Right kidney (tissue), 1 donor: ENCODE results near the gene DIP2B.
"Not testable (repeated sequence)": the region's sequence is repeated elsewhere in the genome, so short reads cannot be mapped to it uniquely, and the experiment has no call there.

Source experiments
- DNase-seq: peaks from one replicate; pipeline ENCODE4 v3.0.0-alpha.2; 2016

DIP2B gene

DNA sequence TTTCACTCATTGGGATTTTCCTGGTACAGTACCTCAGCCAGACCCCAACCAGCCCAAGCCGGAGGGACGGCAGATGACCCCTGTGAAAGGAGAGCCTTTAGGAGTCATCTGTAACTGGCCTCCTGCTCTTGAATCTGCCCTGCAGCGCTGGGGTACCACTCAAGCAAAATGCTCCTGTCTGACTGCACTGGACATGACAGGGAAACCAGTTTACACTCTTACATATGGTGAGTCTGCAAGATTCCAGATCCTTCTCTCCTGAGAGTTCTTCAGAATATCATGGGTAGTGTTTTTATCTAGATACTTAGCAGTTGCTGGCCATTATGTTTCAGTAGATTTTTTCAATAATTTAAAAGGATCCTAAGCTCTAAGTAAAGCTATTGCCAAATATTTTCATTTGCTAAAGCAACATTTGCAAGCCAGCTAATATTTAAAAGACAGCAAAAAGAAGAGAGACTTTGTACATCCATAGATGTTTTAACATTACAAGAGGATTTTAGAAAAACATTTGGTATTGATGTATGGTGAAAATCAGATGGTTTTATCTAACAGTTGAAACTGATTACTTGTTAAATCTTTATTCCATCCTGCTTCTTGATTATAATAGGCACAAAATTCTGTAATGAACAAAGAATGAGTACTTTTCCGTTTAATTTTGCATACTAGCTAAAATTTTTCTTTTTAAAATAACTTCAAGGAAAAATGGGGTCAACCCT, 174.0 kb downstream of the DIP2B start:
- DNase-seq, result no peak

DNA sequence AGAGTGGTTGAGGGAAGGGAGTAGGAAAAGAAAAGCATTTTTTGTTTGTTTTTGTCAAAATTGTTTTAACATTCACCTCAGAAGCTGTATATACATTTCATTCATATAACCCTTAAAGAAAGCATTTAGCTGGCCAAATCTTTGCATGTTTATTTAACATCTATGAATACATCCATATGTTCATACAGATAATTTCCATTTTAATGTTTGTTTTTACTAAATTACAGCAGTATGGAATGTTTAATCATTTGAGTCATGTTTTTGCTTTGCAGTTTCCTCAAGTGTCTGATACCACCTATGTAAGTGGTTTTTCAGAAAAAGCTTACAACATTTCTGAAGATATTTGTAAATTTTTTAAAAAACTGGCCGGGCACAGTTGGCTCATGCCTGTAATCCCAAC, 174.8 kb downstream of the DIP2B start:
- no peak for DNase-seq

DNA sequence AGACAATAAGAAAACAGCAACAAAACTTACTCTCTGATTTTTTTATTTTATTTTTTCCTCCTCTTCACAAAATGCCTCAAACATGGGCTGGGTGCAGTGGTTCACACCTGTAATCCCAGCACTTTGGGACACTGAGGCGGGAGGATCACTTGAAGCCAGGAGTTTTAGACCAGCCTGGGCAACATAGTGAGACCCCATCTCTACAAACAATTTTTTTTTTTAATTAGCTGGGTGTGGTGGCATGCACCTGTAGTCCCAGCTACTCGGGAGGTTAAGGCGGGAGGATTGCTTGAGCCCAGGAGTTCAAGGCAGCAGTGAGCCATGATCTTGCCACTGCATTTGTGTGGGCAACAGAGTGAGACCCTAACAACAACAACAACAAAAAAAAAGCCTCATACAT, 176.3 kb downstream of the DIP2B start:
- not testable (repeated sequence) for DNase-seq

DNA sequence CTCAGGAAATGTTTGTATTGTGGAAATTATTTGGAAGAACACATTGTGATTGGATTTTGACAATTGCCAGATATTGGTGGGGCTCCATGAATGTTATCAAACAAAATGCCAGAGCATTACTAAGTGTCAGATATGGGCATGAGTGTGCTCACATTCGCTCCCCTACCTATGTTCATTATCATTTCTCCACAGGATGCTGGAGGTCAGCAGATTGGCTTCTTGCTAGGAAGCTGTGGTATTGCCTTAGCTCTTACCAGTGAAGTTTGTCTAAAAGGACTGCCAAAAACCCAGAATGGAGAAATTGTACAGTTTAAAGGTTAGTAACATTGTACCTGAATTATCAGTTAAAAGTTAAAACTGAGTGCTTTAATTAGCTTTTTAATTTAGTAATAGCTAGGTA, 180.9 kb downstream of the DIP2B start:
- DNase-seq, result no peak

DNA sequence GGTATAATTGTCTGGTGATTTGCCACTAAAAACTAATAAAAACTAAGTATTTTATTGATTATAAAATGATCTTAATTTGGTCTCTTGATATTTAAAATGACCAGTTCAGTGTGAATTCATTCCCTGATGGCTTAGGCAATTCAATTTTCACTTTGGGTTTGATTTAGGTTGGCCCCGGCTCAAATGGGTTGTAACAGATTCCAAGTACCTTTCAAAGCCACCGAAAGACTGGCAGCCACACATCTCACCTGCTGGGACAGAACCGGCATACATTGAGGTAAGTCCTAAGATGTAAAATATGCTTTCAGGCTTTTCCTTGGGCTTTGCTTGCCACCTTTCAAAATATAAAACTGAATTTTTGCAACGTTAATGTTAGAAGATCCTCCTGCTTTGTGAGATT, 181.6 kb downstream of the DIP2B start:
- DNase-seq, result no peak

DNA sequence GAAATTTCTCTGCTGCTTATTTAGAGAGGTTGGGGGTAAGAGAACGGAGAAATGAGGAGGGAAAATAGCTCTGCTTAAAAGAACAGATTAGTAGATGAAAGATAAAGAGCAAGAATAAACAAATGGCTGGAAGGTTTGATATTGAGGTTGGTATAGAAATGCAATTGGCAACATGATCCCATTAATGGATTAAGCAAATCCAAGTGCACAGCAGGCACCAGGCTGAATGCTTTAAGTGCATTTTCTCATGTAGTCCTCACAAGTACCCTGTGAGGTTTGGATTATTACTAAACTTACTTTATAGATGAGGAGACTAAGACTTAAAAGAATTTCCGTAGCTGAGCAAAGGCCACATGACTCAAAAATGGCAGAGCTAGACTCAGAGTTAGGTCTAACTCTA, 182.2 kb downstream of the DIP2B start:
- no peak for DNase-seq

DNA sequence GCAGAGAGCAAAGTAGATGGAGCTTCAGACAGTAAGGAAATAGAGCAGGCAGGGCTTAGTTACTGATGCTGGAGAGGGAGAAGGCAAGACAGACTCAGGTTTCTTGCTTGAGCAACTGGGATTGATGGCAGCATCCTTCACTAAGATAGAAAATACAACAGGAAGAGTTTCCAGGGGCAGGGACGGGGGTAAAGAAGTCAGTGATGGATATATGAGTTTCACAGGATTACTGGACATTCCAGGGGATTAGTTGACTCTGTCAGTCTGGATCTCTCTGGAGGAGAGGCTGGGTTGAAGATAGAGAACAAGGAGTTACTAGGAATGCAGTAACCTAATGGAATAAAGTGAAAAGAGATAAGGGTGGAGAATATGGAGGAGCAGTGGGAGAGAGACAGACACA, 184.7 kb downstream of the DIP2B start:
- DNase-seq, result no peak

DNA sequence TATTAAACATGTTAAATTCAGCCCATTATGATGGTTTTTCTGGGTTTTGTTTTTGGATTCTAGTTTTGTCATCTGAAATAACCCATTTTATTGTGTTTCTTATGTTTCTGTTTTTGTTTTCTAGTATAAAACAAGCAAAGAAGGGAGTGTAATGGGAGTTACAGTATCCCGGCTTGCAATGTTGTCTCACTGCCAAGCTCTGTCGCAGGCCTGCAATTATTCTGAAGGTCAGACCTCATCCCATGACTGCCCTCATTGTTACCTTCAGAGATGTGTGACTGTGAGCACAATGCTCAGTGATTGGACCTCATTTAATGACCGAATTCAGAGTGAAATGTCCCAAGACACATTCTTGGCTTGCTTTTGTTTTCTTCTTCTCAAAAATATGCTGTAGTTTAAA, 186.1 kb downstream of the DIP2B start:
- no peak for DNase-seq

DNA sequence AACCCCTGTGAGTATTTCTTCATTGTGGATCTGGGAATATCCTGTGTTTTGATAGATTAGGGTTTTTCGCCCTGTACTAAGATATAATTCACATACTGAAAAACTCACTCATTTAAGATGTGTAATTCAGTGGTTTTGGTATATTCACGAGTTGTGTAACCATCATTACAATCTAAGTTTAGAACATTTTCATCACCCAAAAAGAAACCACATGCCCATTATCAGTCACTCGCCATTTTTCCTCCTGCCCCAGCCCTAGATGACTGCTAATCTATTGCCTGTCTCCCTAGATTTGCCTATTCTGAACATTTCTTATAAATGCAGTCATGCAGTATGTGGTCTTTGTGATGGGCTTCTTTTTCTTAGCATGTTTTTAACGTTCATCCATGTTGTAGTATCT, 191.2 kb downstream of the DIP2B start:
- DNase-seq, result no peak

DNA sequence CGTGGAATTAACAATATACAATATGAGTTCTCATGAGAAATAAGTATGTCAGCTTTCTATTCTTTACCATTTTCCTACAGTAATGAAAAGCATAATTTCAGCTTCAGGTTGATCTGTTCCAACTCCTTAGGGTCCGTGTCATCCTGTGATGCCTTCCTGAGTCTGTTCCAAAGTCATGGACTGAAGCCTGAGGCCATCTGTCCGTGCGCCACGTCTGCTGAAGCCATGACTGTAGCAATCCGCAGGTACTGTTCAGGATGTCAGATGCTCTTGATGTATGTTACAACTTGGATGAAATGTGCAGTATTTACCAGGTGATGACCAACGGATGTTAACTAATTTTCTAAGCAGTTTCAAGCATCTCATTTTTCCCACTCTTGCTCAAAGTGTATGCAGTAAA, 192.1 kb downstream of the DIP2B start:
- no peak for DNase-seq

DNA sequence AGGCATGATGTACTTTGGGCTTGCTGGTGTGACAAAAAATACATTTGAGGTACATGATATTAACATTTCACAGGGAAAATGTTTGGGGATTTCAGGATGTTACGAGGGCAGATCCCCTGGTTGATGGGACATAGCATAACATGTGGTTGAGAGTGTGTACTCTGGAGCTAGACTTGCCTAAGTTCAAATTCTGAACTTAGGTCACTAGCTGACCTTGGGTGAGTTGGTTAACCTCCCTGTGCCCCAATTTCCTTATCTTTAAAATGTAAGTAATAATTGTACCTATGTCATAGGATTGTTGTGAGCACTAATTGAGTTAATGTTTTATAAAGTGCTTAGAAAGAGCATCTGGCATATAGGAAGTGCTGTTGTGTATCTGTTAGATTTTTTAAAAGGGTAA, 194.4 kb downstream of the DIP2B start:
- DNase-seq, result no peak

DNA sequence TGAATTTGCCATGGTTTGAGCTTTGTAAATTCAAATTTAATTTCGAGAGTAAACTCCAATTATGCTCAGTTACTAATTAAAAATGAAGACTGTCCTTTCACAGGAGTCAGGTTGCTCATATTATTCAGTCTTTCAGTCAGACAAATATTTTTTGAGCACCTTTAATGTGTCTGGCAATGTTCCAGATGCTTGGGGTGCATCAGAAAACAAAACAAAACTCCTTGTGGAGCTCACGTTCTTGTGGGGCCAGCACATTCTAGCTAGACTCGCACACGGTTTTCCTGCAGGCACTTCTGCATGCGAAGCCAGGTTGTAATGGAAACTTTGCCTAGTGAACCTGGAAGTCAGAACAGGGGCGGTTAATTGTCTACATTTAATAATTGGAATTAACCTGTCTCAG, 195.2 kb downstream of the DIP2B start:
- no peak for DNase-seq

DNA sequence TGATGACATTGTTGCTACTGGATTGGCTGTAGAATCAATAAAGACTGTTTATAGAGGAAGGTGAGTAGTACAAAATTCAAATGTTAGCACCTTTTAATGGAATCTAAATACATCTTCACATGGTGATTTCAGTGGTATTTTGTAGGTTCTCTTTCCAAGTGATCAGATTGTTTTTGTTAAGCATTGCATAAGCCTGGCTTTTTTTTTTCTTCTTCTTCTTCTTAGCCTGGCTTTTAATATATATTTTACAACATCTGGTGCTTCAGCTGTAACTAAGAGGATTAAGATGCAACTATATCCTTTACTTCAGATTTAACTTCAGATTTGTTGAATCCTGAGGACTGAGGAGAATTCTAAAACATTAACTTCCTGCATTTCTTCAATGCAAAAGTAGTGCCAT, 201.8 kb downstream of the DIP2B start:
- no peak for DNase-seq

DNA sequence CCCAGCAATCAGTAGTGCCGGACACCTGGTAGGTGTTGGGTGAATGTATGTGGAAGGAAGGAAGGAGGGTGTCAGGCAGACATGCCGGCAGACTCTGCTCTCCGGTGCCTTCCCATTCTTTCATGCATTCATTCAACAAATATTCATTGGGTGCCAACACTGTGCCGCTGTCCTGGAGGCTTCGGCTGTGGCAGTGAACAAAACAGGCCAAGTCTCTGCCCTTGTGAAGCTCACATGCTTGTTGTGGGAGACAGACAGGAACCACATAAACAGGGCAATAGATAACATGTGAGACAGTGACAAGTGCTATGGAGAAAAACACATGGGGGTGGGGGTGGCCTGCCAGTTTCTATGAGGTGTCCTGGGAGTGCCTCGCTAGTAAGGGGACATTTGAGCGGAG, 202.6 kb downstream of the DIP2B start:
- DNase-seq, result no peak

DNA sequence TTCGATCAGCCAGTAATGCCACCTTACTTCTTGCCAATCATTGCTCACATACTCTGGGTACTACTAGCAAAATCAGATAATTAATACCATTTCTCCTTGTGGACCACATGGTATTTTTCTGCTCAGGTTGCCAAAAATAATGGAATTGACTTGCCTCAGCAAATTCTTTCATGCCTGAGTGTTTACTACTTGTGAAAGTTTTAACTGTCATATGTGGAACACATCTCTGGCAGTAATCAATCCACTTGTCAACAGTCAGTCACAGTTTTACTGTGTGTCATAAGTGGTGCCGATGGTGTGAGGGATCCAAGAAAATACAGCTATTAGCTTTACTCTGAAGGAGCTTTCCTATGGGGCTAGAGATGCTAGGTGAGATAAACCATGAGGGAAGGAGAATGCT, 203.8 kb downstream of the DIP2B start:
- DNase-seq, result no peak

DNA sequence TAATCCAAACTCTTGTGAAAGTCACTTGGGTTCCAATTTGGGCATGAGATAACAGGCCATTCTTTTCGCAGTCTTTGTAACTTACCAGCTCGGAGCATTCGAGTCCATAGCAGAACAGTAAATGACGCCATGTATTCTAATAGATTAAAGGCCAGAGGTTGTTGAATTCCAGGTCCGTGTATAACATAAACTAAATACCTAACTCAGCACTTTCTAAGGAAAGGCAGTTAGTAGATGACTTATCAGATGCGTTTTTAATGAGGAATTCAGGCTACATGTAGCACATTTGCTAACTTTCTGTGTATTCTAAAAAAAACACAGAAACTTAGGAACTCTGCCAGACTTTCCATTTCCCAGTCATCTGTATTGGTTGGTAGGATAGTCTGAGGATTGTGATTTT, 206.3 kb downstream of the DIP2B start:
- no peak for DNase-seq

DNA sequence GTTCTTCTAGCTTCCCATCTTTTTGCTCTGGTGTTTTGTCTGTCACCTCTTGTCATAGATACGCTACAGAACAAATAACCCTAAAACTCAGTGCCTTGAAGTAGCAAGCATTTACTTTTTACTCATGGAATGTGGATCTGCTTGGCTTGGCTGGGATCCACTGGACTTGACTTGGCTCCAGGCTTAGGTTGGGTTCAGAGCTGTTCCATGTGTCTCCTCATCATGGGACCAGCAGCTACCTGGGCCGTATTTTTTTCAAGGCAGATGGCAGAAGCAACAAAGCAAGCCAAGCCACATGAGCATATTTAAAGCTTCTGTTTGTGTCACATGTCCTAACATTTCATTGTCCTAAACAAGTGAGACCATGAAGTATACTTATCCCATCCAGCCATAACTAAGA, 210.4 kb downstream of the DIP2B start:
- DNase-seq, result no peak

DNA sequence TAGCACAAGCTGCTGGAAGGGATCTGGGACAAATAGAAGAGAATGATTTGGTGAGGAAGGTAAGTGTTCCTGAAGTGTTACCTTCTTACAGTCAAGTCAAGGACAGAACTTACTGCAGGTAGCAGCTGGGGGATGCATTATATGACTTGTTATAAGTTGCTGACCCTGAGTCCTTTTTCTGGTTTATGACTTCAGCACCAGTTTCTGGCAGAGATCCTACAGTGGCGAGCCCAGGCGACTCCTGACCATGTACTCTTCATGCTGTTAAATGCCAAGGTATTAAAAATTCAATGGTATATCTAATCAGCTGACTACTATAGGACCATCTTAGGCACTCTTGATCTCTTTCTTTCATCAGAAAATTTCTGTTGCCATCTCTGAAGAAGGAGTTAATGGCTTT, 214.0 kb downstream of the DIP2B start:
- no peak for DNase-seq

DNA sequence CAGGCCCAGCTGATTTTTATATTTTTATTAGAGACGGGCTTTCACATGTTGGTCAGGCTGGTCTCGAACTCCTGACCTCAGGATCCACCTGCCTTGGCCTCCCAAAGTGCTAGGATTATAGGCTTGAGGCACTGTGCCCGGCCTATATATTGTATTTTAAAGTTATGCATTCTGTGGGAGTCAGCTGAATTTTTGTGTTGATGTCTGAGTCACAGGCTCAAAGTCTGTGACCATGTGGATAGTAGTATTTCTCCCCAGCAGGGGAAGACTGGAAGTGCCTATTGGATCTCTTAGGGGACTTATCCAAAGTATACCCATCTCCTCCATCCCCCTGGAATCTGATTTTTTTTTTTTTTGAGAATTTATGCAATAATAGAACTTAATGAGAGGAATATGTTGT, 215.3 kb downstream of the DIP2B start:
- no peak for DNase-seq

DNA sequence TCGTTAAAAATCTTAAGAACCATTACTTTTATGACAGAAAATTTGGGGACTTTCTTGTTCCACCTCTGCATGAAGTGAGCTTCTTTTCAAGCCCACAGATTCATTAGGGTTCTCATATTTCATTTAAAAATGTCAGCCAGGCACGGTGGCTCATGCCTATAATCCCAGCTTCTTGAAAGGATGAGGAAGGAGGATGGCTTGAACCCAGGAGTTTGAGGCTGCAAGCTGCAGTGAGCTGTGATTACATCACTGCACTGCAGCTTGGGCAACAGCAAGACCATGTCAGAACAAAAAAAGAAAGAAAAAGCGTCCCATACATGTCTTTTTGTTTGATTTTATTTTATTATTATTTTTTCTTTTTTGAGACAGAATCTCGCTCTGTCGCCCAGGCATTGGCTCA, 215.7 kb downstream of the DIP2B start:
- no peak for DNase-seq

DNA sequence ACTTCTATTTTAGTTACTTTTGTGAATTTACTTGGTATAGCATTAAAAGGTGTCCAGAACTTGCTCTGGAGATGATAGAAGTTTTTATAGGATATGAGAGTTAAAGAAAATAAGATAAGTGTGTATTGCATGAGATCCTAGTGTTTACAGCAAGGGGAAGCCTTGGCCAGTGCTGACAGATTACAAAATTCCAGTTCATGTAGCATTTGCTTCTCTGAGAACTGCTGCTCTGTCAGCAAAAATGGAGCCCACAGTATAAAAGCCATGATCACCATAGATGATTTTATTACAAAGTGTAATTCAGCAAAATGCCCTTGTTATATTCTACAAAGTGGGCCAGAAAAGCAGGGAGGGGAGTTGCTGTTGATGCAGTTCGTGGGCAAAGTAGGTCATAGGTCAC, 219.1 kb downstream of the DIP2B start:
- no peak for DNase-seq

DNA sequence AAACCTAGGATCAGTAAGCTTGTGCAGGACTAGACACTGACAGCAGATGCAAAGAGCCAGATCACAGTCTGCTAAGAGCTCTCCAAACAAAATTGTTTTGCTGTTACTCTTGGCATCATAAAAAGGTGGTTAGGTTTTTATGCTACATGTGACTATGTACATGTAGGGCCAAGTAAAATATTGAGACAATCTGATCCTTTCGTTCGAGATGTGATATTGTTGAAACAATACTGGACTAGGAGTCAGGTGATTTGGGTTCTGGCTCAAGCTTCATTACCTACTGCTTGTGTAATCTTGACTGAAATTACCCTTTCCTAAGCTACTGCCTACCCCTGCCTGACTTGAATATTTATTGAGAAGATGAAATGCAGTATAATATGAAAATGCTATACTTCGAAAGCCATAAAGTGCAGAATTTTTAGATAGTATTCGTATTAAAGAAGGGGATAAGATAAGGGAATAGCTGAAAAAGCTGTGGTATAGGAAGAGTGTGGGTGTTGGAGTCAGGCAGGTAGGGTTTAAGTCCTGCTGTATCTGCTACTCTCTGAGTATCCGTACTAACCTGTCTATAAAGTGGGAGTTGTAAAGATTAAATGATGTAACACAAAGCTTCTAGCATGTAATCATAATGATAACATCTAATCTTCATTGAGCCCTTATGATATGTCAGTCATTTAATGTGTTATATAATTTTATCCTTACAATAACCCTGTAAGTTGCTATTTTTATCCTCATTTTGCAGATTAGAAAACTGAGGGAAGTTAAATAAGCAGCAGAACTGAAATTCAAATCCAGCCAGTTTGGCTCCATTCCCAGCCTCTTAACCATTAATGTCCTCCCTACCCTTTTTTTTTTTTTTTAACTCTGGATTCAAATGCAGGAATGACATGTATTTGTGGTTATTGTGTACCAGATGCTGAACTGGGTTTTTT, 220.5 kb downstream of the DIP2B start:
- DNase-seq, result no peak

DNA sequence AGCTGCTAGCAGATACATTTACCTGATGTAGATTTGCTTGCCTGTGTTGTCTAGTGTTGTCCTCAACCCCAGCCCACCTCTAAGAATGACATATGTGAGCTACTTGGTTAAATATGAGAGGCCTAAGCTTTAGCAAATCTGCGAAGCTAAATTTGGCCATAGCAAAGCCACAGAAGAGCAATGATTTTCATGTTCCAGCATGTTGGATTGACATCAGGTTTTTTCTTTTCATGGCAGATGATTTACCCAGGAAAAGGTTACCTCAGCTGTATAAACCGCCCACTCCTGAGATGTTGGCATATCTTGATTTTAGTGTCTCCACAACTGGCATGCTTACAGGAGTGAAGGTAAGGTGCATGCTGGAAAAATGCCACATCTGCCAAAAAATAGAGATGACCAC, 222.7 kb downstream of the DIP2B start:
- no peak for DNase-seq

DNA sequence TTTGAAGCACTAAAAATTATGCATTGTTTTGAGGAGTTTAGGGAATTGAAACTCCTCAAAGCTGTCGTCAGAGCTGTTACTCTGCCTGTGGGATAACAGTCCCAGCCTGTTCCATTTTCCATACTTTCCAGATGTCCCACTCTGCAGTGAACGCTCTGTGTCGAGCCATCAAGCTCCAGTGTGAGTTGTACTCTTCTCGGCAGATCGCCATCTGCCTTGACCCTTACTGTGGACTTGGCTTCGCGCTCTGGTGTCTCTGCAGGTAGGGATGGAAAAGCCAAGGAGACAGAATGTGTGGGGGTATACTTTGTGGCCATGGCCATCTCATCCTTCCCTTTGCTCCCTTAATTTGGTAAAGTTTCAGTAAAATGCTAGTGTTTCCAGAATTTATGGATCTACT, 223.6 kb downstream of the DIP2B start:
- DNase-seq, result no peak
